ENCODE results near the gene GCA.

GCA gene, protein sequence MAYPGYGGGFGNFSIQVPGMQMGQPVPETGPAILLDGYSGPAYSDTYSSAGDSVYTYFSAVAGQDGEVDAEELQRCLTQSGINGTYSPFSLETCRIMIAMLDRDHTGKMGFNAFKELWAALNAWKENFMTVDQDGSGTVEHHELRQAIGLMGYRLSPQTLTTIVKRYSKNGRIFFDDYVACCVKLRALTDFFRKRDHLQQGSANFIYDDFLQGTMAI

DNA sequence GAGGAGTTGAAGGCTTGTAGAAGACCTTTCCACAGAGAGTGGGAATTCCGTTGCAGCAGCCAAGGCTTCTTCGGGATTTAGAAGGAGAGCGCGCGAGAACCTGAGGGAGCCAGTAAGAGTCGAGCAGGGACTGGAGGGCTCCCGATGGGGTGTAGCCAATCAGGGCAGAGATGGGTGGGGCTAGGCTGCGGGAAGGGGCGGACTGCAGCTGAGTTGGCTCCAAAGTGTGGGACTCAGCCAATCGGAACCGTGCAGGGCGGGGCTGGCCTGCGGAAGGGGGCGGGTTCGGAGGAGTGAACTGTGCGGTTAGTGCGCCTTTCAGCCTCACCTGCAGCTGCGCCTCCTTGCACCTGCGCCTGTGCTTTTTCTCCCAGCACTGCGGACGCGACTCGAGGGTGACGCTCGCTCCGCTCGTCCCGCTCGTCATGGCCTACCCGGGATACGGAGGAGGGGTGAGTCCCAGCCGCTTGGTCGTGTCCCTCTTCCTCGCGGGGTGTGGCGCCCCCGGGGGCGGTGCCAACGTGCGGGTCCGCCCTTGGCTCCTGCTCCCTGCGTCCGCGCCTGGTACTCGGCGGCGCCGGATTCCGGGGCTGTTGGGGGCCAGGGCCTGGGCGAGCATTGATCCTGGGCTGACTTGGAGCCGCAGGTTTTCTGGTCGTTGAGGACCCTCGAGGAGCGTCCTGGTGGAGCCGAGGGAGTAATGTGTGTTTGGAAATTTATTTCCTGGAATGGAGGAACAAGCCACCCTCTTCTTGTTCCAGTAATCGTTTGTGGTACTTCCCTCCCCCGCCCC, at the start of gene GCA:
GCA (plus strand) TSS at position 309 of the 793 bp plus-strand sequence; CDS start at position 426, 117 bp downstream.
- peak within 1 kb of the TSS; percentile 67 for H3K27ac ChIP-seq
- no peak for TF ChIP-seq ZFX (IDR thresholded peaks at IDR 0.05; ENCODE audit: borderline replicate concordance)
- TF ChIP-seq, protein P1, sequence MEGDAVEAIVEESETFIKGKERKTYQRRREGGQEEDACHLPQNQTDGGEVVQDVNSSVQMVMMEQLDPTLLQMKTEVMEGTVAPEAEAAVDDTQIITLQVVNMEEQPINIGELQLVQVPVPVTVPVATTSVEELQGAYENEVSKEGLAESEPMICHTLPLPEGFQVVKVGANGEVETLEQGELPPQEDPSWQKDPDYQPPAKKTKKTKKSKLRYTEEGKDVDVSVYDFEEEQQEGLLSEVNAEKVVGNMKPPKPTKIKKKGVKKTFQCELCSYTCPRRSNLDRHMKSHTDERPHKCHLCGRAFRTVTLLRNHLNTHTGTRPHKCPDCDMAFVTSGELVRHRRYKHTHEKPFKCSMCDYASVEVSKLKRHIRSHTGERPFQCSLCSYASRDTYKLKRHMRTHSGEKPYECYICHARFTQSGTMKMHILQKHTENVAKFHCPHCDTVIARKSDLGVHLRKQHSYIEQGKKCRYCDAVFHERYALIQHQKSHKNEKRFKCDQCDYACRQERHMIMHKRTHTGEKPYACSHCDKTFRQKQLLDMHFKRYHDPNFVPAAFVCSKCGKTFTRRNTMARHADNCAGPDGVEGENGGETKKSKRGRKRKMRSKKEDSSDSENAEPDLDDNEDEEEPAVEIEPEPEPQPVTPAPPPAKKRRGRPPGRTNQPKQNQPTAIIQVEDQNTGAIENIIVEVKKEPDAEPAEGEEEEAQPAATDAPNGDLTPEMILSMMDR (IDR thresholded peaks at IDR 0.05) = no peak

DNA sequence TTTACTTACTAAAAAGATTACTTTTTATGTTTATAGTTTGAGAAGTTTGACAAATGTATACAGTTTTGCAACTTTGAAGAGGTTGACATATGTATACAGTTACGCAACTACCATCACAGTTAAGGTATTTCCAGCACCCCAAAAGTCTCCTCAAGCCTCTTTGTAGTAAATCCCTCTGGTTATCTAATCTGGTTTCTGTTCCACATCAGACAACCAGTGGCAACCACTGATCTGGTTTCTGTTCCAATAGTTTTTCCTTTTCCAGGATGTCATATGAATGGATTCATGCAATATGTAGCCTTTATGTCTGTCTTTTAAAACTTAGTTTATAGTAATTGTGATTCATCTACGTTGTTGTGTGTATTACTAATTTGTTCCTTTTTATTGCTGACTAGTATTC, 48.9 kb upstream of the GCA start:
- TF ChIP-seq ZFX (IDR thresholded peaks at IDR 0.05; ENCODE audit: borderline replicate concordance) = no peak
- TF ChIP-seq, protein P1 (IDR thresholded peaks at IDR 0.05) = no peak
- H3K27ac ChIP-seq = no peak overlapping the region

DNA sequence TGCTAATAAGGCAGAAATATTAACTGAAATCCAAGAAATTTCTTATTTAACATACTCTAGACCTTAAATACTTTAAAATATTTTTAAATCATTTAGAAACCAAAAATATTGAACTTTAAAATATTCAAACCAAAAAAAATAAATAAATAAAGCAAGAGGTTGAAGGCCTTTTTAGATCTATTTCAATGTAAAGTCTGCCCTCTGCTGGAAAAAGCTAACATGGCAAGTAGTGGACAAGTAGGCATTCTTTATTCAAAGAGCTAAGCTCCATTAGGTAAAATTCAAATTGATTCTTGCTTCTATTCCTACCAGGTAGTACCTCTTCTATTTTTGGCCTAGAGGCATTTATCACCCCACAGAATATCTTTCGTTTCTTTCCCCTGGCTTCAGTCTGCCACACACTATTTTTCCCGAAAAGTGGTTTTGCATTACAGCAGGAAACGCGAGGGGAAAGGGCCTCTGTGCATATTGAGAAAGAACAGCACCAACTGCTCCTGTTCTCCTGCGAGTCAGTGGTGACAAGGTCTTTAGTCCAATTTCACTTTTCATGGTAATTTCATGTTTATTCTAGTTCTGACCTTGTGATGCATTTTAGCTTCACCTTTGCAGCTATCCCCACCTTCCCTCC, 45.9 kb upstream of the GCA start:
- no peak for TF ChIP-seq ZFX (IDR thresholded peaks at IDR 0.05; ENCODE audit: borderline replicate concordance)
- TF ChIP-seq, protein P1 (IDR thresholded peaks at IDR 0.05) = peak; percentile 62
- no peak overlapping the region for H3K27ac ChIP-seq

DNA sequence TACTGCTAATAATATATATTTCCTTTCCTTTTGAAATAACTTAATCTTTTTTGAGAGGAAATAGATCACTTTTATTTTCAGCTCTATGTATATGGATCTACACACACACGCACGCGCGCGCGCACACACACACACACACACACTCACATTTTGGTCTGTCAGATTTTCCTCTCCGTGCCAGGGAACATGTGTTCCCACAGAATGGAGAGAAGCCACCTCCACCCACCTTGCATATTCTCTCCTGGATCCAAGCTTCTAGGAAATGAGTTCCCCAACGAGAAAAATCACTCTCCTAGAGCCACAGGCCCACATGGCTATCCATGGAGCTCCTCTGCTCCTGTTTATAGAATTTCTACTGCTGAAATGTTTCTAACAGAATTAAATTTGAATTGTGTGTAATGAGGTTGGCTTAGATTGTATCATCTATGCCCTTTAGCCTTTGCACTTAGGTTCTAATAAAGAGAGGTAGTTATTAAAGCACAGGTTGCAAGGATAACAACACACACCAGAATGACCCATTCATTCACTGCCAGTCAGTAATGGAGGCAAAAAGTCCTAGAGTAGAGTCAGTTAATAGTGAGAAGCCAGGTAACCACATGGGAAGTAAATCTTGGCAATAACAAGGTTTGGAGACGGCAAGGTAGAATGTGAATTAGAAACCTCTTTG, 45.1 kb upstream of the GCA start:
- no peak overlapping the region for H3K27ac ChIP-seq
- TF ChIP-seq, protein P1 (IDR thresholded peaks at IDR 0.05) = no peak
- no peak for TF ChIP-seq ZFX (IDR thresholded peaks at IDR 0.05; ENCODE audit: borderline replicate concordance)

DNA sequence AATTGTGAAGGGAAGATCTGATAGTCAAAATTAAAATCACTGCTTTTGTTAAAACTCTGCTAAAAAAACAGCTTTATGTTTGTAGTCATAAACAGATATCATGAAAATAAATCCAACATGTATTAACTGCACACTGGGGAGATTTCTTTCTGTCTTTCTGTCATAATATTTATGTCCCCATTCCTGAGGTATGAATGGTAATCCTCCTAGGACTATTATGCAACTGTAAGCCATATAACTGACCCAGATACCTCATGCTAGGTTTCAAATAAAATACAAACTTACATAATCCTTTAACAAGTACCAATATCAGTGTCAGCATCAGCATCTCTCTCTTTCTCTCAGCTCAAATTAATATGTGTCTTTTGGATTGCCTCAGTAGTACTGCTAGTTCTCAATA, 43.7 kb upstream of the GCA start:
- H3K27ac ChIP-seq = no peak overlapping the region
- TF ChIP-seq, protein P1 (IDR thresholded peaks at IDR 0.05) = no peak
- no peak for TF ChIP-seq ZFX (IDR thresholded peaks at IDR 0.05; ENCODE audit: borderline replicate concordance)

DNA sequence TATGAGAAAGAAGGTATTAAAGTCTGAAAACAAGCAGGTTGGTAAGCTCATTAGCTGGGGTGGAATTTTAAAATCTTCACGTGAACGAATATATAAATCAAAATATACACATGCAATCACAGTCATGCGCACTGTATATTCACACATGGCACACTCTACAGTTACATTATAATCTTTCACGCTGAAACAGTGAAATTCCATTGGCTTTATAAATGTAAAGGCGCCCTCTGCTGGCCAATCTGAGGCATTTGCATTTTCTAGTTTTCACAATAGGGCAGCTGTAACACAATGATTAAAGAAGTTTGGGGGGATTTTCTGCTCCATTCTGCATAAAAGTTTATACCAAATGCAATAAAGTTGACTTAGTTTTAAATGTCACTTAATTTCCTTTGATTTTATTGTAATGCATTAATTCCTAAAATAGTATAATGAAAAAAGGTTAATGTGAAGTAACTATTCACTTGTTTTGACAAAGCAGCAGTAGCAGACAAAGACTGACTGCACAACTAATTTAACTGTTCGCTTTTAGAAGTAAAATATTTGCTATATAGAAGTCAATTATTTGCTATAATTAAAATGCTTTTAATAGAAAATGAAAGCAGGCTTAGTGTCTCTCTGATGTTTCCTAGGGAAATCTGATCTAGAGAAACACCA, 42.7 kb upstream of the GCA start:
- no peak for TF ChIP-seq ZFX (IDR thresholded peaks at IDR 0.05; ENCODE audit: borderline replicate concordance)
- TF ChIP-seq, protein P1 (IDR thresholded peaks at IDR 0.05) = peak; percentile 75
- no peak overlapping the region for H3K27ac ChIP-seq
